ENCODE results near the gene ALDH1L1.

The ALDH1L1 gene

DNA sequence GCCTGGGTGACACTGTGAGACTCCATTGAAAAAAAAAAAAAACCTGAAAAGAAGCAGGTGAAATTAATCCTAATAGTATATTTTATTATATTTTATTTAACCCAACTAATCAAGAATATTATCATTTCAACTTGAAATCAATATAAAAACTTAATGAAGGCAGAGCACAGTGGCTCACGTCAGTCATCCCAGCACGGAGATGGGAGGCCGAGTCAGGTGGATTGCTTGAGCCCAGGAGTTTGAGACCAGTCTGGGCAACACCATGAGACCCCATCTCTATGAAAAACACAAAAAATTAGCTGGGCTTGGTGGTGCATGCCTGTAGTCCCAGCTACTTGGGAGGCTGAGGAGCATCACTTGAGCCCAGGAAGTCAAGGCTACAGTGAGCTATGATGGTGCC is 63.2 kb downstream of the ALDH1L1 start:
- no peak for DNase-seq

DNA sequence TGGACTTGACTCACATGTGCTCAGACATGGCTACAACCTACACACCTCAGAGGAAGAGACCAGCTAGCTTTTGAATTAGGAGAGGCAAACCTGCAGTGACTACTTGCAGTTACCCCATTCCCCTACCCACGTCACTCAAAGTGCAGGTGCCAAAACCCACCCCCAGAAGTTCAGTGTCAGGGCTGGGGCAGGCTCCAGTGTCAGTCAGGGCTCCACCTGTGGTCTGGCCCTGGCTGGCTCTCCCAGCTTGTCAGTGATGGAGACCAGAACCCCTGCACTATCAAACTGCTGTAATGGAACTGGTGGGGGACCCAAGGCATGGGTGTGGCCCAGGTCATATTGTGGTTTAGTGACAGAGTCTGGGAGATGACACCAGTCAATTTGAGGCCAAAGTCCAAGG is 63.9 kb downstream of the ALDH1L1 start:
- no peak for DNase-seq

DNA sequence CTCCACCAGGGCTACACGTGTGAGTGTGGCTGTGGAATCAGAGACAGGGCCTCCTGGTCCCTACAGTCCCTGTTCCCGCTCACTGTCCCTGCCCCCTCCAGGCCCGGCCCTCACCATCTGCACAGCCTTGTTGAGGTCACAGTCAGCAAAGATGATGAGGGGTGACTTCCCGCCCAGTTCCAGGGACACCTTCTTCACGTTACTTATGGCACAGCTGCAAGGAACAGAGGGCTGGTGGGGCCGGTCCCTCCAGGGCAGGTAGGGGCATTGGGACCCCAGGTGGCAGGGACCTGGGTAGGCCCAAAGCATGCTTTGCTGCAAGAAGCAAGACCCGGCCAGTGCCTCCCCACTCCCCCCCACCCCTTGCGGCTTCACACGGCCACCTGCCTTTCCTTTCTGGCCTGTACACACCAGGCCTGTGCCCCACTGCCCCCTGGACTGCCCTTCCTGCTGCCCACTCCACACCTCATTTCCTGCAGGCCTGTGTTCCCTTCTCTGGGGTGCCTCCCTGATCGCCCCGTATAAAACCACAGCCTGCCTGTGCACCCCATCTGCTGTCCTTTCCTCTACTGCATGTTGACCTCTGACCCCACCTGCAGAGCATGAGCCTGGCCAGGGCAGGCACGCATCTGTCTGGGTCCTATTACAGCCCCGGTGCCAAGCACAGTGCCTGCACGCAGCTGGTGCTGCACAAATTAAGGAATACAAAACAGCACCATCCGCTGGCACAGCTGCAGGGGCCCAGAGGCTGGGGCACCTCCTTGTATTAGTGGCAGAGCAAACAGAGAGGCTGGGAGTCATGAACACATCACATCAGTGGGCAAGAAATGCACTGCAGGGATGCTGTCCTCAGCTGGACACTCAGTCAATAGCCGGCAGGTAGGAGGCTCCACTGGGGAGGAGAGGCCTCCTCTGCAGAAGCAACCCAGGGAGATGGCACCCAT is 65.7 kb downstream of the ALDH1L1 start:
- DNase-seq, result no peak

GRCh38 chr3:126113733-126114442 is 66.5 kb downstream of the ALDH1L1 start:
- DNase-seq, result no peak

DNA sequence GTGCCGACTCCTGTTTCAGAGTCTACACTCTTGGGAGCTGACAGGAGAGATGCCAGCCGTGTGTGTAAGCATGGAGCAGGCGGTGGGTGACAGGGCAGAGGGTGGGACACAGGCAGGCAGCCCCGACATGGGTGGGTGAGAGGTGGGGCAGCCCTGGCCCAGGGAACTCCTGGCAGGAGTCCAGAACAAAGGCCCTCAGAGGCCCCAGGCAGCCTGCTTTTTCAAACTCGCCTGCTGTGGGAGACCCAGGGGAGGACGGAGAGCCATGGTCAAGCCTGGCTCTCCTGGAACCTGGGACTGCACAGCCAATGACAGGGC is 67.2 kb downstream of the ALDH1L1 start:
- DNase-seq, result no peak

DNA sequence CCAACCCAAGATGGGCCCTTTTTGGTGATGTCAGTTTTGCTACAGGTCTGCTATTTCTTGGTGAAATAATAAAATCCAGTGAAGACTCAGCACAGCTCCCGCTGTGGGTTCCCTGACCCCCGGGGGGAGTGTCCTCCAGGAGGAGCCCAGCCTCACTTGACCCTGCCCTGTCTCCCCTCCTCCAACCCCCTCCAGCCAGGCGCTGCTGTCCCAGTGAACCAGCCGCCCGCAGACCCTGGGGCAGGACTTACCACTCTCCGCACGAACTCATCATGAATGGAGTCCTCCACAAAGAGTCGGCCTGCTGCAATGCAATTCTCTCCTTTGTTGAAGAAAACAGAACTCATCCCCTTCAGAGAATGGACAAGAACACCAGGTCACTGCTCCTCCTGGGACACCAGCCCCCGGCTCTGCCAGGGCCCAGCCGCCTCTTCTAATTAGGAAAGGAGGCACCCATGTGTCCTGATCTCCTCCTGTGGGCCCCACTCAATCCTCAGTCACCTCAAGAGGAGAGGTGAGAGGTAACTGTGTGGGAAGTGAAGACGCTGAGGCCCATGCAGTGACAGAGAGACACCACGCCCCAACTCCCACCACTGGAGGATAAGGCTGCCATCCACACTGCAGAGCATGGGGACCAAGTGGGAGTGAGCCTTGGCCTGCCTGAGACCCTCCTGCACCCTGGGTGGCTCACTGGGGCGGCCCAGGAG is 67.7 kb downstream of the ALDH1L1 start:
- DNase-seq, result no peak

- no peak for DNase-seq
Measured at GRCh38 chr3:126111566-126112475, 68.6 kb downstream of the ALDH1L1 start.

- no peak for DNase-seq
Measured at GRCh38 chr3:126111126-126111551, 69.2 kb downstream of the ALDH1L1 start.

DNA sequence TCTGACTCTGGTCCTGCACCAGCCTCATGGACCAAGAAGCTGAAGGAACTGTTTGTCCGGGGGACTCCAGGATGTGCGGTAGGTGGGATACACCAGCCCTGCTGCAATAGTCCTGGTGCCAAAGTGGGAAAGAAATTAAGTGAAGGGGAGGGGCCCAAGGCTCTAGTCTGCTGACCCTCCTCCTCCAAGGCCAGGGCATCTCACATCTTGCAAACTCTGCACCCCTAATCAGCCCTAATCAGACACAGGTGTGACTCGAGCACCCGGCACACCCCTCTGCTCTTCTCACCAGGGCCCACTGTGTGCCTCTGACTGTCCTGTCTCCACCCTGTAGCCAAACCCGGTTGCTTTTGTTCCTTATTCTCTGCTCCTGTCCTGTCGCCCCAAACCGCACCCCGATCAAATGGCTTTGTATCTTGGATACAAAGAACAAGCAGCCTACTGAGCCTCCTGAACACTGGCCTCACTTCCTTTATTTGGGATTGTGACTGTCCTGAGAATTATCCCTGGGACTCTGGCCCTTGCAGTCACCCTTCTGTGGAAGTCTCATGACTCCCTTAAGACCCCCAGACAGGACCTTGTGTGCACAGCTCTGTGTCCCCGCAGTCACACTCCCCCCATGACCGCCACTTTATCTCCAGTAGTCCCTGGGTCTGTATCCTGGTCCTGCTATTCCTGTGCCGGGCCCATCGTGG is 69.8 kb downstream of the ALDH1L1 start:
- no peak for DNase-seq

DNA sequence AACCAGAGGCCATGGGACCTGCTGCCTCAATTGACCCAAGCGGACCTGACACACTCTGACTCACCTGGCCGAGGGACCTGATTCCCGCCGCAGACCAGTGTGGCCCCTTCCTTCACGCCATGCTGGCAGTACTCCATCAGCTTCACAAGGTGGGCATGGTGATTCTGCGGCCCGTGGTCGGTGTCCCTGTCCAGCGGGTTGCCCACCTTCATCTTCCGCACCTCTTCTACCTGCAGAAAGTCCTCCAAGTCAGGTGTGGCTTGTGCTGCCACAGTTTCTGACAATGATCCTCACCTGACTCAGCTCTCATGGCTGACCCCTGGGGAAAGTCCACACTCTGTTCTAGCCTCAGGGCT is 70.5 kb downstream of the ALDH1L1 start:
- no peak for DNase-seq

DNA sequence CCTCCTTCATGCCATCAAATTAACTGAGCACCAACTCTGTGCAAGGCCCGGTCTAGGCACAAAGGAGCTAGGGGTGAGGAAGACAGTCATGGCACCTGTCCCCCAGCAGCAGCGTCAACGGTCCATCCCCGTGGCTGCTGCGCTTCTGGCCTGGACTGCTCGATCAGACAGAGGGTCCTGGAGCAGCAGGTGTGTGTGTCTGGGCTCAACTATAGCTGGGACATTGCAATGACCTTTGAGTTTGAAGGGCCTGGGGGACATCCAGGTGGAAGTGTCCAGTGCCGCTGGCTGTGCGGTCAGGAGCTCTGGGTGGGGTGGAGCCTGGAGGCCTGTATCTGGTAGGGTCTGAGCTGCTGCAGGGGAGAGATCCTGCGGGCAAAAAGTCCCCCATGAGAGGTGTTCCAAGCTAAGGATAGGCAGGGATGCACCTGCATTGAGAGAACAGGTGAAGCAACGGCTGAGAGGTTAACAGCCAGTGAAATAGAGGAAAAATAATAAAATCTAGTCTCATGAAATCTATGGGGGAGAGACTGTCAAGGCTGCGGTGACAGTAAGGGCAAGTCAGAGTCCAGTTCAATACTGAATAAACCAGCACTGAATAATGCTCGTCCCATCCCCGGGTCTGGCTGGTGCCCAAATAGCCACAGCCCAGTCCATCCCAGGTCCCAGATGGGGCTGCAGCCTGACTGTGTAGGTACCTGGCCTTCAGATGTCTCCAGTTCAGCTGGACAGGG is 71.1 kb downstream of the ALDH1L1 start:
- DNase-seq, result no peak

GRCh38 chr3:126108676-126109050 is 71.7 kb downstream of the ALDH1L1 start:
- no peak for DNase-seq

GRCh38 chr3:126107957-126108675 is 72.3 kb downstream of the ALDH1L1 start:
- DNase-seq, result no peak

DNA sequence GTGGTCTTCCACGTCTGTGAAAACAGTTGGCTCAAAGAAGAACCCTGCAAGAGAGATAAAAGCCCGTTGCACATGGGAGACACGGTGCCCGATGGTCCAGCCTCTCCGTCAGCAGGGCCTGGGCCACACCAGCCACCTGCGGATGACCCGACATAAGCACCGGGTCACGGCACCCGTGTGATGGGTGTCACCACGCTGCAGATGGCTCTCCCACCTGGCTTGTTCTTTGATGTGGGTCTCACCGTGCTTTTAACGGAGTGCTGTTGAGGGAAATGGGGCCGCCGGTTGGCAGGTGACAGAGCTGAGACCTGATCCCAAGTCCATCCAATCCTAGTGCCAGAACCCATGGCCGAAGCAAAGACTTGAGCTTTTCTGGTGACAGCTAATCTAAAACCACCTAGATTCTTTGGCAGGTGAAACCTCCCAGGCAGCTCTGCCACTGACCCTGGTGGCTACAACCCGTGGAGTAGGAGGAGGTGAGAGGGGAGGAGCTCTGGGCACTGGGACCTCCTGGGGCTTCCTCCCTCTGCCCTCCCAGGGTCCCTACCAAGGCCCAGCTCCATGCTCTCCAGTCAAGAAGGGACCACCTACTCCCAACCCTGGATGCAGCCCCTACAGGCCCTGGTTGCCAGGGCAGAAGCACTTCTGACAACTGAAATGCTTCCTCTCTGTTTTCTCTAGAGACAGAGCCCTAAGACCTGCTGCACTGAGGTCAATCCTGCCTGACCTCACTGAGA is 73.0 kb downstream of the ALDH1L1 start:
- DNase-seq, result no peak

DNA sequence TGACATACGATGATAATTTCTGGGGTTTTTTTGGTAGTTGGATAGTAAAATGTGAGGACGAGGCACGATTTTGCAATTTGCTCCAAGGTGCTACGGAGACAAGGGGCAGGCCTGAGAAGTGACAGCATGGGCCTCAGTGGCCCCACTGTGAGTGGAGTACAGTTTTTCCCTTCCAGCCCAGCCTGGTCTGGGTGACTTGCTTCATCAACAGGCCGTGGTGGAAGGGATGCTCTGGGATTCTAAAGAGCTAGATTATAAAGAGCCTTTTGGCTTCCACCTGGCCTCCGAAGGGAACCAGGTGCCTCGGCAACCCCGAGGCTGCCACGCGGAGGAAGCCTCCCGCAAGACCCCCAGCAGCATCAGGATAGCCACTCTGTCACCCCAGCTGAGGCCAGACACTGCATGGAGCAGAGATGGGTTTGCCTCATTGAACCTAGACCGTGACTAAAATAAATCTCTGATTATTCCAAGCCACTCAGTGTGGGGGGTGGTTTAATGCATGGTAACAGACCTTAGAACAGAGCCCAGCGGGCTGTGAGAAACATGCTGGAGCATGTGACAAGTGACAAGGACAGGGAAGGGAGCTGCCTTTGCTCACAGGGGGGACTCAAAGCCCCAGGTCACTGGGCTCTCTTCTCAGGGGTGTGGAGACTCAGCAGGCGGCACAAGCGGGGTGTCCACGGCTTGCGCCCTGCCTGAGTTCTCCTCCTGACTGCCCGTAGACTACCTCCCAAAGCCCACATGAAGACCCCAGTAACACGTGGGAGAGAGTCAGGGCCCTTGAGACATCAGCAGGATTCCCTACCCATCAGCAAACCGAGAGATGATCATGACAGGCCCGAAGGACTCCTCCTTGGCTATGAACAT is 73.8 kb downstream of the ALDH1L1 start:
- no peak for DNase-seq

GRCh38 chr3:126105691-126106187 is 74.6 kb downstream of the ALDH1L1 start:
- no peak for DNase-seq

- DNase-seq, result no peak
Measured at GRCh38 chr3:126104742-126105605, 75.4 kb downstream of the ALDH1L1 start.

Data from AML-193 (cell line).